Esophagus muscularis mucosa (tissue), 4 donors: Measurements from ENCODE around the gene PPAN.

Experiments used
- EP300 ChIP-seq: sonication (generic); formaldehyde crosslinking; IDR thresholded peaks from one replicate; pipeline ENCODE4 v1.6.1; 2017; ENCODE audit warnings: antibody characterized with exemption
- POLR2A ChIP-seq: fragments of 450-650 bp; IDR thresholded peaks from one replicate; pipeline ENCODE4 v1.6.1; 2017; ENCODE audit warnings: antibody characterized with exemption, moderate library complexity, mild to moderate bottlenecking, low read depth
- POLR2AphosphoS5 ChIP-seq, 2 donors: sonication (generic); formaldehyde crosslinking; IDR thresholded peaks; one replicate each; pipeline ENCODE4 v1.6.1; 2017; ENCODE audit warnings: antibody characterized with exemption in 2 of 2
- TF ChIP-seq, protein P1 (sequence below), 3 experiments: fragments of 200-600 bp in 2 of 3; fragments of 450-650 bp in 1 of 3; sonication (generic) in 2 of 3; IDR thresholded peaks; one replicate each; pipeline ENCODE4 v1.5.1; 2017 to 2019; ENCODE audit warnings: antibody characterized with exemption in 3 of 3, mild to moderate bottlenecking in 2 of 3, moderate library complexity in 1 of 3

DNA sequence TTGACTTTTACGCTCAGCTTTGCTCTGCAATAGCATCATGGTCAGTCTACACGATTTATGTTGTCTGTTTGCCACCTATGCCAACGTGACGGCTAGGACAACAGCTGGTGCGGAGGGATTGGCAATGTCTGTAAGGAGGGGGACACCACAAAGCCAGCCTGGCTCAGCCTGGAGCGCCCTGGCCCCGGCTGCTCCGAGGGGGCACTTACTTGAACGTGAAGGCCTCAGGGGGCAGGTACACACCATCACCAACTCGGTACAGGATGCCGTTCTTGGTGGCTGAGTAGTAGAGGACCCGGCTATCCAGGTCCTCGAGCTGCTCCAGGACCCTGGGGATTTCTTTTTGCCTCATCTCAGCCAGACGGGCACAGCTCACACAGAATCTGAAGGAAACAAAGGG, 40.0 kb downstream of the PPAN start:
- TF ChIP-seq, protein P1, sequence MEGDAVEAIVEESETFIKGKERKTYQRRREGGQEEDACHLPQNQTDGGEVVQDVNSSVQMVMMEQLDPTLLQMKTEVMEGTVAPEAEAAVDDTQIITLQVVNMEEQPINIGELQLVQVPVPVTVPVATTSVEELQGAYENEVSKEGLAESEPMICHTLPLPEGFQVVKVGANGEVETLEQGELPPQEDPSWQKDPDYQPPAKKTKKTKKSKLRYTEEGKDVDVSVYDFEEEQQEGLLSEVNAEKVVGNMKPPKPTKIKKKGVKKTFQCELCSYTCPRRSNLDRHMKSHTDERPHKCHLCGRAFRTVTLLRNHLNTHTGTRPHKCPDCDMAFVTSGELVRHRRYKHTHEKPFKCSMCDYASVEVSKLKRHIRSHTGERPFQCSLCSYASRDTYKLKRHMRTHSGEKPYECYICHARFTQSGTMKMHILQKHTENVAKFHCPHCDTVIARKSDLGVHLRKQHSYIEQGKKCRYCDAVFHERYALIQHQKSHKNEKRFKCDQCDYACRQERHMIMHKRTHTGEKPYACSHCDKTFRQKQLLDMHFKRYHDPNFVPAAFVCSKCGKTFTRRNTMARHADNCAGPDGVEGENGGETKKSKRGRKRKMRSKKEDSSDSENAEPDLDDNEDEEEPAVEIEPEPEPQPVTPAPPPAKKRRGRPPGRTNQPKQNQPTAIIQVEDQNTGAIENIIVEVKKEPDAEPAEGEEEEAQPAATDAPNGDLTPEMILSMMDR (IDR thresholded peaks at IDR 0.05) = no peak
- TF ChIP-seq POLR2A = no peak
- no peak for TF ChIP-seq POLR2AphosphoS5 (IDR thresholded peaks at IDR 0.05)
- TF ChIP-seq EP300 = no peak
